ENCODE results near the gene TRIM47. TPM values are rescaled to one million over a fixed set of nuclear protein-coding genes. Genes with fewer than 3 reads are reported as not detected.

The TRIM47 gene
- total and polyA plus RNA-seq, 2 of the 13 experiments (the other 11 are each of a cell fraction or from before 2014, with no cell fraction given): 33.5 to 82.0 TPM

GRCh38 chr17:75896415-75897159 lies 18.2 kb upstream of the TRIM47 start, which contains the start of gene TRIM65 (continued):
- TF ChIP-seq YEATS2 (CRISPR knock-in tag; IDR thresholded peaks at IDR 0.05; ENCODE audit: borderline replicate concordance): peak; percentile 51; the same call in 1 of the 2 replicates
- peak; percentile 28; the same call in 1 of the 2 replicates for TF ChIP-seq KDM3A (CRISPR knock-in tag; IDR thresholded peaks at IDR 0.05; ENCODE audit: low read depth)
- peak; percentile 77; the same call in 1 of the 2 replicates for TF ChIP-seq ZNF331 (CRISPR knock-in tag; IDR thresholded peaks at IDR 0.05)
- no peak; the same call in 1 of the 2 replicates for TF ChIP-seq ZNF839 (CRISPR knock-in tag; IDR thresholded peaks at IDR 0.05; ENCODE audit: borderline replicate concordance)
- no peak; the same call in 1 of the 2 replicates for TF ChIP-seq FUBP1 (CRISPR knock-in tag; IDR thresholded peaks at IDR 0.05; ENCODE audit: borderline replicate concordance)
- TF ChIP-seq NR2C2 (CRISPR knock-in tag; IDR thresholded peaks at IDR 0.05; ENCODE audit: borderline replicate concordance): 0 out of 2 replicates have a peak, but pooled peaks have one; percentile 51
- TF ChIP-seq ZNF639 (CRISPR knock-in tag; conservative IDR thresholded peaks at IDR 0.05): 0 out of 2 replicates have a peak, but pooled peaks have one; percentile 20
- no peak; the same call in 1 of the 2 replicates for TF ChIP-seq KMT2B (CRISPR knock-in tag; IDR thresholded peaks at IDR 0.05)
- TF ChIP-seq SMARCC2 (IDR thresholded peaks at IDR 0.05): no peak
- TF ChIP-seq NR3C1 (CRISPR knock-in tag; IDR thresholded peaks at IDR 0.05): no peak
- 0 out of 2 replicates have a peak, but pooled peaks have one; percentile 45 for TF ChIP-seq ZNF775 (CRISPR knock-in tag; IDR thresholded peaks at IDR 0.05; ENCODE audit: borderline replicate concordance)
- TF ChIP-seq ZNF441 (CRISPR knock-in tag; IDR thresholded peaks at IDR 0.05; ENCODE audit: borderline replicate concordance): no peak
- no peak for TF ChIP-seq SRSF9 (IDR thresholded peaks at IDR 0.05; ENCODE audit: borderline replicate concordance, insufficient read depth, low read depth, low read length, poor library complexity, severe bottlenecking)
- no peak; the same call in 1 of the 2 replicates for TF ChIP-seq KIAA2018 (CRISPR knock-in tag; IDR thresholded peaks at IDR 0.05; ENCODE audit: borderline replicate concordance)
- TF ChIP-seq E2F5 (CRISPR knock-in tag; conservative IDR thresholded peaks at IDR 0.05): peak; percentile 30; the same call in 1 of the 2 replicates

Data from HepG2 (cell line).